Measurements from ENCODE around the gene PKN1. TPM values are rescaled to one million over a fixed set of nuclear protein-coding genes. Genes with fewer than 3 reads are reported as not detected.
A peak's percentile ranks its signal among the peaks of the same experiment; 100 is the strongest.

Gene PKN1
- total and polyA plus RNA-seq, 2 of the 13 experiments (the other 11 are each of a cell fraction or from before 2014, with no cell fraction given) = 45.7 to 54.5 TPM

DNA sequence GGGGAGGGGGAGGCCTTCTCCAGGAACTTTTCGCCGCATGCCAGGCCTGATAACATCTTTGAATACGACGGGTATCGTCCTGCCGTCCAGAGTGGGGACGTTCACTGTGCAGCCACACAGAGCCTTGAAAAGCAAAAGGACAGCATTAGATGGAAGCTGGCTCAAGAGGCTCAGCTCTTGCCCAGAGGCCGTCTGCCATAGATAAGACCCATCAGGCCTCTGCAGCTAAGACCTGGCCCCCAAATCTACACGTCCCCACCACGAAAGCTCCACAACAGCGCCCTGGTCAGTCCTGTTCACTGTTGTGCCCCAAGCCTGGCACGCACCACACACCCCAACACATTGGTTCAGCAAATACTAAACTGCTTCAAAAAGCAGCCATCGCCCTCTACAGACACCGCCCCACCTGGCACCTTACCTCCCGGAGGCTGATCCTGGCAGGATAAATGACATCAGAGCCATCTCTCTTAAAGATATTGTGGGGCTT lies 83.0 kb downstream of the PKN1 start:
- H3K36me3 ChIP-seq (replicated peaks in 1 of 2; ENCODE audit: control insufficient read depth in 1 of 2, insufficient read depth in 2 of 2, low read length in 2 of 2) = peaks cover 9 to 26% of the 10 kb centered on the region in 2 experiments
- H3K4me2 ChIP-seq (ENCODE audit: low read depth, low read length) = peak overlapping the region; percentile 96
- peaks cover 39% of the 10 kb centered on the region for H3K79me2 ChIP-seq (ENCODE audit: insufficient read depth, low read length)
- ChIA-PET CTCF (ENCODE audit: low intra/inter-chr PET ratio, low total read pairs) (no interaction called here), POLR2A (interaction anchor here (0.7 to 5.8 kb wide), 5 partner anchors 9 to 56 kb away, joined by 3 to 123 read pairs (median 11); partner anchors contain the start of genes GIPC1 and NDUFB7)
- no peaks in the 10 kb centered on the region for H3K9me3 ChIP-seq (ENCODE audit: low read length)
- peak overlapping the region; percentile 91 for H3K27ac ChIP-seq (ENCODE audit: extremely low read length, insufficient read depth, low read length)
- in situ Hi-C loops (cut with HindIII; ENCODE audit: extremely low pct_ligation_motif_present, low pct_unique_long_range_greater_than_20kb) (no loop called here), intact Hi-C loops (cut with micrococcal nuclease; ENCODE audit: unreplicated experiment) (no loop called here)
- FAIRE-seq = no peak
- H3K9ac ChIP-seq (ENCODE audit: insufficient read depth, low read depth, low read length) = peak overlapping the region; percentile 98
- no peak overlapping the region for H2AFZ ChIP-seq (ENCODE audit: low read length)
- no peak for DNase-seq (ENCODE audit: low spot score)
- no TSS peak for BruUV-seq (replicated peaks)
- no peaks in the 10 kb centered on the region; a peak in 1 of 5 replicates for H3K27me3 ChIP-seq (ENCODE audit: control insufficient read depth in 1 of 2, insufficient read depth in 2 of 2, low read length in 2 of 2)
- 20% methylated on average over 3 of the region's 15 CpGs for WGBS (ENCODE audit: low lambda C conversion rate)
- H4K20me1 ChIP-seq (ENCODE audit: insufficient read depth, low read length) = peaks cover 35% of the 10 kb centered on the region
- peak overlapping the region; percentile 91 to 98 (median 92) for H3K4me3 ChIP-seq (replicated peaks in 1 of 3; ENCODE audit: insufficient read depth in 1 of 3, low read depth in 2 of 3, low read length in 3 of 3)
- TF ChIP-seq RBFOX2 (IDR thresholded peaks at IDR 0.05; ENCODE audit: low read depth, low read length) (0 out of 2 replicates have a peak, but pooled peaks have one; percentile 13), AGO1 (IDR thresholded peaks at IDR 0.05; ENCODE audit: low read depth, low read length, poor library complexity, severe bottlenecking) (peak; percentile 97), SAP130 (CRISPR knock-in tag; IDR thresholded peaks at IDR 0.05; ENCODE audit: low read depth) (peak; percentile 11; the same call in 1 of the 2 replicates), POGZ (CRISPR knock-in tag; IDR thresholded peaks at IDR 0.05) (no peak), GATAD1 (CRISPR knock-in tag; IDR thresholded peaks at IDR 0.05) (no peak), KMT2A (CRISPR knock-in tag; IDR thresholded peaks at IDR 0.05) (0 out of 2 replicates have a peak, but pooled peaks have one; percentile 20), ZNF687 (CRISPR knock-in tag; IDR thresholded peaks at IDR 0.05) (peak; percentile 39; the same call in 1 of the 2 replicates), AGO2 (optimal IDR thresholded peaks at IDR 0.05; ENCODE audit: low read depth, low read length) (peak; percentile 35), ZNF34 (CRISPR knock-in tag; IDR thresholded peaks at IDR 0.05; ENCODE audit: borderline replicate concordance) (no peak), SP2 (CRISPR knock-in tag; IDR thresholded peaks at IDR 0.05) (no peak), ARNT2 (CRISPR knock-in tag; IDR thresholded peaks at IDR 0.05; ENCODE audit: low read depth) (0 out of 2 replicates have a peak, but pooled peaks have one; percentile 62), SNRNP70 (IDR thresholded peaks at IDR 0.05; ENCODE audit: low read depth, low read length) (no peak), SALL1 (CRISPR knock-in tag; IDR thresholded peaks at IDR 0.05) (peak; percentile 12; the same call in 1 of the 2 replicates), CTCF (CRISPR knock-in tag; IDR thresholded peaks at IDR 0.05) (peak; percentile 34), POLR2G (IDR thresholded peaks at IDR 0.05; ENCODE audit: low read depth, low read length) (0 out of 2 replicates have a peak, but pooled peaks have one; percentile 25), FIP1L1 (IDR thresholded peaks at IDR 0.05; ENCODE audit: borderline replicate concordance, insufficient read depth, low read depth, low read length) (0 out of 2 replicates have a peak, but pooled peaks have one; percentile 64), ELF3 (CRISPR knock-in tag; IDR thresholded peaks at IDR 0.05) (no peak), NR2F6 (IDR thresholded peaks at IDR 0.05) (no peak), NR2F6 (CRISPR knock-in tag; IDR thresholded peaks at IDR 0.05) (no peak), ZNF773 (CRISPR knock-in tag; IDR thresholded peaks at IDR 0.05; ENCODE audit: borderline replicate concordance) (no peak)
- peaks cover 79% of the 10 kb centered on the region for H3K4me1 ChIP-seq (ENCODE audit: insufficient read depth, low read length)
- no peak for ATAC-seq

Data from HepG2 (cell line).